GM12865 (cell line): ENCODE data around the gene MAP2K7.
A peak's percentile ranks its signal among the peaks of the same experiment; 100 is the strongest.

Source experiments
- DNase-seq: peaks from one replicate; pipeline ENCODE4 v3.0.0; 2010; ENCODE audit warnings: low read depth
- H3K4me3 ChIP-seq: 2 replicates; pipeline ENCODE4 v1.5.1; 2011; ENCODE audit warnings: mild to moderate bottlenecking, low read depth, low read length, control low read depth
- CTCF ChIP-seq: IDR thresholded peaks from 2 replicates; pipeline ENCODE4 v1.5.1; 2011; ENCODE audit warnings: low read length, control low read depth, low read depth, inconsistent platforms; ENCODE audit not compliant: insufficient read depth; ENCODE audit errors: missing control alignments

MAP2K7 gene

DNA sequence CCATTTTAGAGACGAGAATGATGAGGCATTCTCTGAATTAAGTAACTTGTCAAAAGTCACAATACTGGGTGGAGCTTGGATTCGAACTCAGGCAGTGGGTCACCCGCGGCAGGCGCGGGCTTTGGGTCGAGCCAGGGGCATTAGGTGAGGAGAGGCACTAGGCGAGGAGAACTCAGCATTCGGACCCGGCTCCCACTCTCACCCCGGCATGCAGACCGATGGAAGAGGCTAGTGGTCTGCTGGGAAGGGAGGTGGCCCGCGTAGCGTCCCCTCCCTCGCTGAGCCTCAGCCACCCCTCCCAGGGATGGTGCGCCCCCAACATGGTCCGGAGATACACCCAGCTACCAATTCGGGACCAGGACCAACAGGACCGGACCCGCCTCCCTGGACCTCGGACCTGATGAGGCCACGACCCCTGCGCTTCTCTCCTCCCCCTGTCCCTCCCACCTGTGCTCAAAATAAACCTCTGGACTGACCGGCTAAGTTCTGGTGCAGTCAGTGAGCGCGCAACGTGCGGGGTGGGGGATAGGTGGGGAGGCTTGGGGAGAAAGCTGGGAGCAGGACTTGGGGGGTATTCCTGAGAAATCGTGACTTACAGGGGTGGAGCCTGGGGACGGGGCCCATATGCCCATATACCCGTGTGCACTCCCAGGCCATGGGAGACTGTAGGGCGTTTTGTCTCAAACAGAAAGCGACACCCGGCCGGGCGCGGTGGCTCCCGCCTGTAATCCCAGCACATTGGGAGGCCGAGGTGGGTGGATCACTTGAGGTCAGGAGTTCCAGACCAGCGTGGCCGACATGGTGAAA lies 15.1 kb downstream of the MAP2K7 start:
- no peak overlapping the region for H3K4me3 ChIP-seq
- no peak for DNase-seq
- TF ChIP-seq CTCF, result no peak

DNA sequence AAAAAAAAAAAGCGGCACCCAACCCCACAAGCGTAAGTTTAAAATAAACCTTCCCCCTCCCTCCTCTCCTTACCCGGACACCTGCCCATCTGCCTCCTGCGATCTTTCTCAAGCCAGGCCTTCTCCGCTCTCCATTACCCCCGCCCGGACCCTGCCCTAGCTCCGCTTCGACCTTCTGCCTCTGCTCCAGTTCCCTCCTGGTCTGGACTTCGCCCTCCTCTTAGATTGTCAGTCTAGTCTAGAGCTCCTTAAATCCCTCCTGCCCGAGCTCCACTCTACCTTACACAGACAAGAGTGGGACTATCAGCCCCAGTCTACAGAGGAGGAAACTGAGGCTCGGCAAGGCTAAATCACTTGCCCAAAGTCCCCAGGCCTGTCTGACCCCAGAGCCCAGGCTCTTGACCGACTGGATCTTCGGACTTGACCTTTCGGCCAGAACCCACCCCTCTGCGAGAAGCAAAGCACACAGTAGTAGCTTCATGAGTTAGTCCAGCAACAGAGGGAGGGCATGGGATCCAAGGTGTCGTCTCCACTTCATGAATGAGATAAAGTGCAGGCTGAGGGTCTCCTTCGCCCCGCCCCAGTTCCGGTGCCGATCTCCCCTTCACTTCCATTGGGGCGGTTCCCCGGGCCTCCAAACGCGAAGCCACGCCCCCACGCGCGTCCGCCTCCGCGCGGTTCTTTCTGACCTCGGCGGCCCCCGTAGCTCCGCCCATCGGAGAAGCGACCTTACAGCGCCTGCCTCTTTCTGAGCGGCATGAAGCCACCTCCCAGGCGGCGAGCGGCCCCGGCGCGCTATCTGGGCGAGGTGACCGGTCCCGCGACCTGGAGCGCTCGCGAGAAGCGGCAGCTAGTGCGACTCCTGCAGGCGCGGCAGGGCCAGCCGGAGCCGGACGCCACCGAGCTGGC lies 16.2 kb downstream of the MAP2K7 start, which contains the start of gene SNAPC2:
TSS of gene SNAPC2 (plus strand) at position 729 of the 909 bp plus-strand sequence. CDS start at position 758, 29 bp downstream.
- peak; percentile 97 for DNase-seq
- H3K4me3 ChIP-seq, result peak within 1 kb of the TSS; percentile 53
- no peak for TF ChIP-seq CTCF

- DNase-seq, result peak; percentile 99
- TF ChIP-seq CTCF, result no peak
- H3K4me3 ChIP-seq, result peak overlapping the region; percentile 53
Measured at GRCh38 chr19:7920519-7921301, 17.0 kb downstream of the MAP2K7 start.

DNA sequence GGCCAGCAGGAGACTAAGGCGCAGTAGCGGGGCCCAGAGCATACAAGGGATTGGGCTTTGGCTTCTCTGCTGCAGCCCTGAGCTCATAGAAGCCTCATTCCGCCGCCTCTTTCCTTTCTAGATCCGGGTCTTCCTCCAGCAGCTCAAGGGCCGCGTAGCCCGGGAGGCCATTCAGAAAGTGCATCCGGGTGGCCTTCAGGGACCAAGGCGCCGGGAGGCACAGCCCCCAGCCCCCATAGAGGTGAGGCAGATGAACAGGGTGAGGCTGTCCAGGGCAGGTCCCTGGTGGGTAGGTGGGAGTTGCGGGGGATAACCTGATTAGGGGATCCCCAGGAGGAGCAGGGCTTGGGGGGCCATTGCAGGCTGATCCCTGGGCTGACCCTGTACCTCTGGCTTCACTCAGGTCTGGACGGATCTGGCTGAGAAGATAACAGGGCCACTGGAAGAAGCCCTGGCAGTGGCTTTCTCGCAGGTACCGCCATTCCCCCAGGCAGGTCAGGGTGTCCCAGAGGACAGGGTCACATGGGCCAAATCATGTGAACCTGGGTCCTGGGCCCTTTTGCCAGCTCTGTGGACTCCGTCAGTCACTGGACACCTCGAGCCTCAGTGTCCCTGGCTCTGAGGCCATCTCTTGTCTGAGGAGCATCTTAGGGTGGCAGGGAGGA lies 17.8 kb downstream of the MAP2K7 start:
- peak overlapping the region; percentile 53 for H3K4me3 ChIP-seq
- no peak for DNase-seq
- TF ChIP-seq CTCF, result no peak

DNA sequence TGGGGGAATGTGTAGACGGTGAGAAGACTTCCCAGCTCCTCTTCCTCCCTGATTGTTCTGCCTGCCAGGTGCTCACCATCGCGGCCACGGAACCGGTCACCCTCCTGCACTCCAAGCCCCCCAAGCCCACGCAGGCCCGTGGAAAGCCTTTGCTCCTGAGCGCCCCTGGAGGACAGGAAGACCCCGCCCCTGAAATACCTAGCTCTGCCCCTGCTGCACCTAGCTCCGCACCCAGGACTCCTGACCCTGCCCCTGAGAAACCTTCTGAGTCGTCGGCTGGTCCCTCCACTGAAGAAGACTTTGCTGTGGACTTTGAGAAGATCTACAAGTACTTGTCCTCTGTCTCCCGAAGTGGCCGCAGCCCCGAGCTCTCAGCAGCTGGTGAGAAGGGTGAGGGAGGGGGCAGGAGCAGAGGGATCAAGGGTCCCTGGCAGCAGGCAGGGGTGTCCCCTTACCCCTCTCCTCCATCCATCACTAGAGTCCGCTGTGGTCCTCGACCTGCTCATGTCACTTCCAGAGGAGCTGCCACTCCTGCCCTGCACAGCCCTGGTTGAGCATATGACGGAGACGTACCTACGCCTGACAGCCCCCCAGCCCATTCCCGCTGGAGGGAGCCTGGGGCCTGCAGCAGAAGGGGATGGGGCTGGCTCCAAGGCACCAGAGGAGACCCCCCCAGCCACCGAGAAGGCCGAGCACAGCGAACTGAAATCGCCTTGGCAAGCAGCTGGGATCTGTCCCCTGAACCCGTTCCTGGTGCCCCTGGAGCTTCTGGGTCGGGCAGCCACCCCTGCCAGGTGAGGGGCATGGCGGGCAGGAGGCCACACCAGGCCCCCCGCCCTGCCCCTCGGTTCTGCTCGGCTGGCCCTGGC lies 18.5 kb downstream of the MAP2K7 start:
- no peak overlapping the region for H3K4me3 ChIP-seq
- DNase-seq, result no peak
- no peak for TF ChIP-seq CTCF
